Right lobe of liver (tissue), 6 donors: ENCODE data around the gene TNP1. TPM values are rescaled to one million over a fixed set of nuclear protein-coding genes. Genes with fewer than 3 reads are reported as not detected.

Experiments used
- ATAC-seq, 4 donors: fragments of 200-7000 bp; cut with Tn5 transposase; one replicate each; pipeline ENCODE4 v1.9.1; 2020; ENCODE audit warnings: mild to moderate bottlenecking in 4 of 4, moderate library complexity in 4 of 4
- DNase-seq, 3 donors: peaks; one replicate each; pipeline ENCODE4 v3.0.0-alpha.2; 2020
- H3K27ac ChIP-seq, 3 donors: fragments of 200-600 bp; one replicate each; pipeline ENCODE4 v1.8.0; 2022
- H3K27me3 ChIP-seq, 2 donors: fragments of 200-600 bp; one replicate each; pipeline ENCODE4 v1.8.0; 2022
- H3K36me3 ChIP-seq, 4 donors: fragments of 200-600 bp; sonication (generic) in 1 of 4; one replicate each; pipeline versions ENCODE4 v1.5.1 to v1.8.0; 2017 to 2022; ENCODE audit warnings: control low read depth in 1 of 4
- H3K4me1 ChIP-seq, 4 donors: fragments of 200-600 bp; sonication (generic) in 1 of 4; one replicate each; pipeline versions ENCODE4 v1.5.1 to v1.8.0; 2017 to 2022; ENCODE audit warnings: control low read depth in 1 of 4
- H3K4me3 ChIP-seq, 3 donors: fragments of 200-600 bp; one replicate each; pipeline ENCODE4 v1.8.0; 2022
- H3K9me3 ChIP-seq, 4 donors: fragments of 200-600 bp; sonication (generic) in 1 of 4; one replicate each; pipeline versions ENCODE4 v1.5.1 to v1.8.0; 2017 to 2022; ENCODE audit warnings: control low read depth in 1 of 4
- CTCF ChIP-seq, 4 donors: fragments of 200-600 bp in 3 of 4; fragments of 450-650 bp in 1 of 4; IDR thresholded peaks; one replicate each; pipeline versions ENCODE4 v1.5.1 to v1.8.0; 2016 to 2022; ENCODE audit warnings: antibody characterized with exemption in 4 of 4, mild to moderate bottlenecking in 2 of 4
- POLR2A ChIP-seq: fragments of 450-650 bp; IDR thresholded peaks from one replicate; pipeline ENCODE4 v1.6.1; 2017; ENCODE audit warnings: antibody characterized with exemption, mild to moderate bottlenecking
- WGBS: methylation state at CpG from one replicate; pipeline ENCODE4 v1.1.6; 2018; ENCODE audit warnings: low coverage, low lambda C conversion rate; ENCODE audit not compliant: insufficient coverage; ENCODE audit errors: missing lambda C conversion rate; 5-methylcytosine and 5-hydroxymethylcytosine counted together
- intact Hi-C, 2 donors: fragments of 100-400 bp; cut with DNase I; formaldehyde crosslinking; loops; one replicate each; pipeline versions ENCODE4 v1.11.2 to v1.14.1; 2022
- total RNA-seq, 6 experiments: library from RNA; depleted of rRNA in 2 of 6; stranded (reverse); fragments of >200 nt in 2 of 6; fragmentation: NEBNext Ultra II Directional in 3 of 6; extraction: Animal tissue kit (Norgen Biotek cat#: 25700) in 3 of 6; gene quantifications; one replicate each; pipeline versions ENCODE4 v1.1.0 to v1.2.4, GENCODE V29; 2016 to 2023
- donor health status: DM: no; HTN: yes; CAD: no.
- donor health status: DM: no; HTN: no; CAD: no.
- donor health status: DM: no; HTN: no; CAD: no.
- donor health status: DM: no; HTN: yes; CAD: no.
- donor health status: DM: no; HTN: yes; CAD: no.

Gene TNP1
- total RNA-seq, 6 experiments from 2014 or later, result not detected

- DNase-seq (no peak), ATAC-seq (no peak)
- no peak overlapping the region for H3K27ac ChIP-seq
- no CpG with 5 or more reads among the region's 3 CpGs for WGBS
- H3K9me3 ChIP-seq, result no peaks in the 10 kb centered on the region
- no peaks in the 10 kb centered on the region for H3K36me3 ChIP-seq
- H3K4me3 ChIP-seq, result no peak overlapping the region
- H3K4me1 ChIP-seq, result no peaks in the 10 kb centered on the region
- H3K27me3 ChIP-seq, result no peaks in the 10 kb centered on the region
- intact Hi-C loops, result no loop called here
- TF ChIP-seq CTCF (IDR thresholded peaks at IDR 0.05) (no peak), POLR2A (no peak)
Observed at GRCh38 chr2:216839688-216840087, 20.2 kb downstream of the TNP1 start.

- Histone ChIP-seq H3K4me3 (no peak overlapping the region), H3K9me3 (no peaks in the 10 kb centered on the region), H3K4me1 (no peaks in the 10 kb centered on the region), H3K27me3 (no peaks in the 10 kb centered on the region), H3K36me3 (no peaks in the 10 kb centered on the region), H3K27ac (no peak overlapping the region)
- ATAC-seq (no peak), DNase-seq (no peak)
- WGBS, result 72% methylated on average over 5 of the region's 5 CpGs
- TF ChIP-seq CTCF (IDR thresholded peaks at IDR 0.05), result no peak
- no peak for TF ChIP-seq POLR2A
- intact Hi-C loops, result no loop called here
Observed at GRCh38 chr2:216838151-216838550, 21.7 kb downstream of the TNP1 start.

- Histone ChIP-seq H3K27ac (no peak overlapping the region), H3K4me1 (no peaks in the 10 kb centered on the region), H3K27me3 (no peaks in the 10 kb centered on the region), H3K36me3 (no peaks in the 10 kb centered on the region), H3K4me3 (no peak overlapping the region), H3K9me3 (no peaks in the 10 kb centered on the region)
- DNase-seq (no peak), ATAC-seq (peak in 1 of 4 donors; percentile 38)
- TF ChIP-seq POLR2A (no peak), CTCF (IDR thresholded peaks at IDR 0.05) (no peak)
- WGBS, result 76% methylated on average over 6 of the region's 6 CpGs
- intact Hi-C loops, result no loop called here
Observed at GRCh38 chr2:216837740-216838139, 22.1 kb downstream of the TNP1 start.

GRCh38 chr2:216833061-216833460 lies 26.8 kb downstream of the TNP1 start:
- TF ChIP-seq POLR2A, result no peak
- TF ChIP-seq CTCF (IDR thresholded peaks at IDR 0.05), result no peak
- Histone ChIP-seq H3K36me3 (no peaks in the 10 kb centered on the region), H3K9me3 (no peaks in the 10 kb centered on the region), H3K4me1 (peaks cover 0 to 5% (median 2%) of the 10 kb centered on the region in 4 donors), H3K27me3 (no peaks in the 10 kb centered on the region), H3K4me3 (no peak overlapping the region), H3K27ac (no peak overlapping the region)
- 35% methylated on average over 4 of the region's 4 CpGs for WGBS
- peak; percentile 37 to 70 (median 50) for ATAC-seq
- intact Hi-C loops, result no loop called here
- DNase-seq, result peak in 2 of 3 donors; percentile 73 to 77

GRCh38 chr2:216830346-216830745 lies 29.5 kb downstream of the TNP1 start:
- 100% methylated on average over 1 of the region's 1 CpG for WGBS
- Histone ChIP-seq H3K9me3 (no peaks in the 10 kb centered on the region), H3K36me3 (no peaks in the 10 kb centered on the region), H3K27me3 (no peaks in the 10 kb centered on the region), H3K4me1 (peaks cover 0 to 5% (median 2%) of the 10 kb centered on the region in 4 donors), H3K27ac (no peak overlapping the region), H3K4me3 (no peak overlapping the region)
- TF ChIP-seq POLR2A, result no peak
- TF ChIP-seq CTCF (IDR thresholded peaks at IDR 0.05), result no peak
- DNase-seq (no peak), ATAC-seq (no peak)
- intact Hi-C loops, result no loop called here
